Amniotic epithelial cell (primary cell): ENCODE results near the gene UBAP1.
"Not testable (repeated sequence)": the region's sequence is repeated elsewhere in the genome, so short reads cannot be mapped to it uniquely, and the experiment has no call there.

Experiments
- DNase-seq: peaks from one replicate; pipeline ENCODE4 v3.0.0-alpha.2; 2010; ENCODE audit warnings: low read depth

UBAP1 gene

DNA sequence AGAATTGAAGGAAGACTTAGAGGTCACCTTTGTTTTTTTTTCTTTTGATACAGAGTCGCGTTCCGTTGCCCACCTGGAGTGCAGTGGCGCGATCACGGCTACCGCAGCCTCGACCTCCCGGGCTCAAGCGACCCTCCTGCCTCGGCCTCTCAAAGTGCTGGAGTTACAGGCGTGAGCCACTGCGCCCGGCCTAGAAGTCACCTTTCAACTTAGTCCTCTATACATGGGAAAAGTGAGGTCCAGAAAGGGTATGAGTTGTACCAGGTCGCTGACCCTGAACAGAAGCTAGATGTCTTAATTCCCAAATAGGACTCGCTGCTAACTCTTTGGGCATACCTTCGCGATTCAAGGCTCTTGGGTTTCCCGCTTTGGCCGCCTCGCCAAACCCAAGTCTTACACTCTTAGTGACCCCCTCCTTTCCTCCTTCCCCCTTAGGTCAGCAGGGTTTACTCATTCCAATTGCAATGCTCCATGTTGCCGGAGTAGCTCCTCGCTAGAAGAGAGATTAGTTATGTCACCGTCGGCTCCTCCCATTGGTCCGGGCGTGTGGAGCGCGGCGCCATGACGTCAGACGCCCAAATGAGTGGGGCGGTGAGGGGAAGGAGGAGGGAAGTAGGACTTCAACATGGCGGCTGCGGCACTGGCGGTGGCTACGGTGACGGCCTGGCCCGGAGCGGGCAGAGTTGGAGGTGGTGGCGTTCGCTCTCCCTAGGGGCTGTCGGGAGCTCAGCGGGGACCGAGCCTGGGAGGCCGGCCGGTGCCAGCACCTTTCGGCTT, at the start of gene UBAP1:
Gene UBAP1 (plus strand): TSS at position 608 of the 777 bp plus-strand sequence. CDS start 41,872 bp downstream, outside the sequence.
- peak; percentile 97 for DNase-seq

DNA sequence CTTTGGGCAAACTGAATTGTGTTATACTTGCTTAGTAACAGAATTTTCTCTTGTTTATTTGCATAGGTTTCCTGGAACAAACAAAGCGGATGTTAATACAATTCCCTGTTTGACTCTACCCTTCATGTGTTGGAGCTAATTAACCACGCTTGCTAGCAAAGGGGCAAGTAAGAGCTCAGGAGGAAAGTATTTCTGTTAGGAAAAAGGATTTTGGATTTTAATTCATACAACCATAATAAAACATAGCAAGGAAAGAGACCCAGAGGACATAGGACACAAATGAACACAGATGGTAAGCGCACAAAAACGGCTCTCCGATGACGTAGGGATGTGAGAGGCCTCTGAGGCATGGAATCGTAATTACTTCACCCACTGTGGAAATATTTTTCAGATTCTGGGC, 47.3 kb upstream of the UBAP1 start:
- no peak for DNase-seq

DNA sequence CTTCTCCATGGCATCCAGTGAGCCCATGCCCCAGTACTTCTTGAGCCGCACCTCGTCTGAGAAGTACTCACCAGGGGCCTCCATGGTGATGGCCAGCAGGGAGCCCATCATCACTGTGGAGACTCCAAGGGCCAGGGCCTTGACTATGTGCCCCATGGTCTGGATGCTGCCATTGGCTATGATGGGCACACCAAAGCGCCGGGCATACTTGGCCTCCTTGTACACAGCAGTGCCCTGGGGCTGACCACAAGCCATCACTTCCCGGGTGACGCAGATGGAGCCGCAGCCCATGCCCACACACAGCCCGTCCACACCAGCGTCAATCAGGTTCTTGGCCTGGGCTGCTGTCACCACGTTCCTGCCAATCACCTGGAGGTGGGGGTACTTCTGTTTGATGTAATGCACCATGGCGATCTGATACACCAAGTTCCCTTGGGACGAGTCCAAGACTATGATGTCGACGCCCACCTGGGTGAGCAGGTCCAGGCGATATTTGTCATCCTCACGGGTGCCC, 45.4 kb upstream of the UBAP1 start:
- DNase-seq, result no peak

DNA sequence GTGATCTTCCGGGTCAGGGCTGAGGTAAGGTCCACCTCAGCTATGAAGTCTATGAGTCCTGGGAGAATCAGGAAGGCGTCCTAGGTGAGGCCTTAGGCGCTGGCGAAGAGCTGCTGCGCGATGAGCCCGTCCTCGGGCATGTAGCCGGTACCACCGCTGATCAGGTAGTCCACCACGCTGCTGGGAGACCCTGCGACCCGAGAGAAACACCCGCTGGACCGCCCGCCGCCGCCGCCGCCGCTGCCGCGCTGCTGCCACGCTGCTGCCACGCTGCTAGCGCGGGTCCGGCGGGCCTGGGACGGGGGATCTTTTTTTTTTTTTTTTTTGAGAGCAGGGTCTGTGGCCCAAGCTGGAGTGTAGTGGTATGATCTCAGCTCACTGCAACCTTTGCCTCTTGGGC, 44.3 kb upstream of the UBAP1 start:
- DNase-seq, result no peak

- not testable (repeated sequence) for DNase-seq
Measured at GRCh38 chr9:34138644-34139043, 40.2 kb upstream of the UBAP1 start.

GRCh38 chr9:34139477-34140146, 39.2 kb upstream of the UBAP1 start:
- peak; percentile 96 for DNase-seq

DNA sequence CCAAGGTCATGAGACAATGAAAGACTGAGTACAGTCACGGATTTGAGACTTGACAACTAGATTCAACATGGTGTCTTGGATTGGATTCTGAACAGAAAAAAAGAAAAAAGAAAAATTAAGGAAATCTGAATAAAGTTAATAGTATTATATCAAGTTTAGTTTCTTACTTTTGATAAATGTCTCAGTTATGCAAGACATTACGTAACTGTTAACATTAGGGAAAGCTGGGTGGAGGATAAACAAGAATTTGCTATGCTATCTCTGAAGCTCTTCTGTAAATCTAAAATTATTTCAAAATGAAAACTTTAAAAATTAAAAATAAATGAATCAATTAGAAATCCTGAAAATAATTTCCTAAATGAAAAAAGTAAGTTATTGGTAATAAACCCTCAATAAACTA, 38.0 kb upstream of the UBAP1 start:
- peak; percentile 36 for DNase-seq

DNA sequence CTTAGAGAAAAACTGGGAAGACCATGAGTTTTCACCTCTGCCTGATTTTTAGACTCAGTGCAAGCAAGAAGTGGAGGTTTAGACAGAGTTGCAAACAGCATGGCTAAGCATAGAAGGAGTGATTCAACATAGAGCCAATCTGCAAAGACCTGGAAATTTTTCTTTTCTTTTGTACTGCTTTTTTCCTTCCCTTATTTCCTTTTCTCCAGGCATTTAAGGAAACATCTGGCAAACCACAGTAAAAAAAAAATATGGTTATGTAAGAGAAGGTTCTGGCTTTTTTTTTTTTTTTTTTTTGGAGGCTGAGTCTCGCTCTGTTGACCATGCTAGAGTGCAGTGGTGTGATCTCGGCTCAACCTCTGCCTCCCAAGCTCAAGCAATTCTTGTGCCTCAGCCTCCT, 35.7 kb upstream of the UBAP1 start:
- no peak for DNase-seq

- peak; percentile 33 for DNase-seq
Measured at GRCh38 chr9:34145165-34145564, 33.7 kb upstream of the UBAP1 start.

GRCh38 chr9:34151398-34151797, 27.4 kb upstream of the UBAP1 start:
- DNase-seq, result no peak

GRCh38 chr9:34154057-34154456, 24.8 kb upstream of the UBAP1 start:
- DNase-seq, result no peak

- DNase-seq, result no peak
Measured at GRCh38 chr9:34157318-34157717, 21.5 kb upstream of the UBAP1 start.

- no peak for DNase-seq
Measured at GRCh38 chr9:34157898-34158297, 20.9 kb upstream of the UBAP1 start.

- DNase-seq, result peak; percentile 95
Measured at GRCh38 chr9:34158362-34158869, 20.4 kb upstream of the UBAP1 start.

- DNase-seq, result peak; percentile 47
Measured at GRCh38 chr9:34163434-34163833, 15.4 kb upstream of the UBAP1 start.

DNA sequence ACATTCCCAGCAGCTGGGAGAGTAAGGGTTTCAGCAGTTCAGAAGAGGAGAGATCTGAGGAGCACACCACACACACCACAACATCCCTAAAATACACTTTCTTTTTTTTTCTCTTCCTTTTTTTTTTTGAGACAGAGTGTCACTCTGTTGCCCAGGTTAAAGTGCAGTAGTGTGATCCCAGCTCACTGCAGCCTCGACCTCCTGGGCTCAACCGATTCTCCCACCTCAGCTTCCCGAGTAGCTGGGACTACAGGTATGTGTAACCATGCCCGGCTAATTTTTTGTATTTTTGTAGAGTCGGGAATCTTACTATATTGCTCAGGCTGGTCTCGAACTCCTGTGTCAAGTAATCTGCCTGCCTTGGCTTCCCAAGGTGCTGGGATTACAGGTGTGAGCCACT, 9.7 kb upstream of the UBAP1 start:
- DNase-seq, result no peak

DNA sequence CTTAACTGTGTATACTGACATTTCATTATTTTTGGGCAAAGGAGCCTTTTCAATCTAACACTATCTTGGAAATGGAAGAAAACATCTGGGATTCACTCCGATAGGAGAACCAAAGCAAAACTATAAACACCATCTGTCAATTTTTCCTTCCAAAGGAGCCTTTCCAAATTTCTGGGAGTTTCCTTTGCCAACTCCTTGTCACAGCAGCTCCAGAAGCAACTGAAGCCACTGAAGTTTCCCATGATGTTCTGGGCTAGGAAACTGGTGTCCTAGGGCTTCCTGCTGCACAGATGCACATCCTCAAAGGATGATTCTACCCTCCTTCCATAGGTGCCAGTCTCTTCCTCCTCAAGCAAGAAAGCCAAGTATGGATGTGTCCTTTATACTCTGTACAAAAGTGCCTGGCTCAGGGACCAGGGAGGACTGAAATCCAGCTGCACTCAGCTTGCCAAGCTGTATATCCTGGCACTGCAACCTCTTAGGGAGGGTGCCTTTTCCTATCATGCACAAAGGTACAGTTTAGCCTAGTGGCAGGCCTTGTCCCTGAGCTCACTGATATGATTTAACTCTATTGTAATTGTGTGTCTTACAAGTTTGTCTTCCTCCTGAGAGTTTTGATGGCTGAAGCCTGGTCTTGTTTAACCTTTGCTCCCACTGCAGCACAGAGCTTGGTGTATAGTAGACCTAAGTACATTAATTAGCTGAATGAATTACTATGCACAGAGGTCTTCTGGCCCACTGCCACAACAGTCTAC, 8.4 kb upstream of the UBAP1 start:
- DNase-seq, result no peak

DNA sequence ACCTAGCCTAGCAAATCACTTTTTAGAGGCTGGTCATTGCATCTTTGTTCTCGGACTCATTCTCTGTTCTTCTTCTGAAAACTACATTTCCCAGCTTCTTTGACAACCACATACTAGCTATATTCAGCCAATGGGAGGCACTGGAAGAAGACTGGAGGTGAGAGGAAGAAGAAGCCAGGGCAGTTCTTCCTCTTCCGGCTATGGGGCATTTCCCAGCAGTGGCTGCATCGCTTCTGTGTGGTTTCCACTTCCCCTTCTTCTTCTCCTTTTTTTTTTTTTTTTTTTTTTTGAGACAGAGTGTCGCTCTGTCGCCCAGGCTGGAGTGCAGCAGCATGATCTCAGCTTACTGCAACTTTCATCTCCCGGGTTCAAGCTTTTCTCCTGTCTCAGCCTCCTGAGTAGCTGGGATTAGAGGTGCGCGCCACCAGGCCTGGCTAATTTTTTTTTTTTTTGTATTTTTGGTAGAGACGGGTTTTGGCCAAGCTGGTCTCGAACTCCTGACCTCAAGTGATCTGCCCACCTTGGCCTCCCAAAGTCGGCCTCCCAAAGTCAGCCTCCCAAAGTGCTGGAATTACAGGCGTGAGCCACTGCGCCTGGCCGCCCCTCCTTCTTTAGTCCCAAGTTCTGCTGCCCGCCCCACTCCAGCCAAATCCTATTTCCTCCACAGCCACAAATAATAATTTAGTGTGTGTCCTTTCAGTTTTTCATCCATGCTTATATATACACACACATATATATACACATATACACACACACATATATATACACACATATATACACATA, 6.9 kb upstream of the UBAP1 start:
- no peak for DNase-seq

DNA sequence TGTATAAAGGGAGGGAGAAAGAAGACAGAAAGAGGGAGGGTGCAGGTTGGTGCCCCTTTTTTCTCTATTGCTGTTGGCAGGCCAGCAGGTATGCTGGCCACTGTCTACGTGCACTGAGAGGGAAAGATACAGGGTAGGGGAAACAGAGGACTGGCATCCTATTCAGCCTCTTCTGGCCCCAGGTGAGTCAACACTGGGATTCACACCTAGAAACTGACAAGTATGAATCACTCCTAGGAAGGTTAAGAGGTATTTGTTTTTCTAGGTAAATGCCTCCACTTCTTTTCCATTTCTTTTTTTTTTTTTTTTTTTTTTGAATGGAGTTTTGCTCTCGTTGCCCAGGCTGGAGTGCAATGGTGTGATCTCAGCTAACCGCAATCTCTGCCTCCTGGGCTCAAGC, 2.8 kb upstream of the UBAP1 start:
- no peak for DNase-seq

DNA sequence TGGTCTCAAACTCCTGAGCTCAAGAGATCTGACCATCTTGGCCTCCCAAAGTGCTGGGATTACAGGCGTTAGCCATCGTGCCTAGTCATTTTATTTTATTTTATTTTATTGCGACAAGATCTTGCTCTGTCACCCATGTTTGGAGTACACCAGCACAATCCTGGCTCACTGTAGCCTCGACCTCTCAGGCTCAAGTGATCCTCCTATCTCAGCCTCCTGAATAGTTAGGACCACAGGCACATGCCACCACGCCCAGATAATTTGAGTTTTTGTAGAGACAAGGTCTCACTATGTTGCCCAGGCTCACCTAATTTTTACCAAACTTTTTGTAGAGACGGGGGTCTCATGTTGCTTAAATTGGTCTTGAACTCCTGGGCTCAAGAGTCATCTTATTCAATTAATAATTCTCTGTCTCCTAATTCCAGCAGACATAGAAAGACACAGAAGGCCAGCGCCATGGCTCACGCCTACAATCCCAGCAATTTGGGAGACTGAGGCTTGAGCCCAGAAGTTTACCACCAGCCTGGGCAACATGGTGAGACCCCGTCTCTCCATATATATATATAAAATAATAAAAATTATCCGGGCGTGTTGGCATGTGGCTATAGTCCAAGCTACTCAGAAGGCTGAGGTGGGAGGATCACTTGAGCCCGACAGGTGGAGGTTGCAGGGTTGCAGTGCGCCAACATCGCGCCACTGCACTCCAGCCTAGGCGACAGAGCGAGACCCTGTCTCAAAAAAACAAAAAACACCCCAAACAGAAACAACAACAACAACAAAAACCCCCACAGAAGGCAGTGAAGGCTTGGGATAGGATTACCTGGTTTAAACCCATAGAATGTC, 1.0 kb upstream of the UBAP1 start:
- no peak for DNase-seq
